Glomerular endothelial cell (primary cell): ENCODE data around the gene PTGIR. TPM values are rescaled to one million over a fixed set of nuclear protein-coding genes. Genes with fewer than 3 reads are reported as not detected.

Source experiments
- DNase-seq: peaks from one replicate; pipeline ENCODE4 v3.0.0-alpha.2; 2011; ENCODE audit warnings: low read depth, low spot score; ENCODE audit errors: extremely low read depth
- total RNA-seq: library from RNA; depleted of rRNA; stranded (reverse); fragments of >200 nt; gene quantifications from 2 replicates; pipeline ENCODE4 v1.2.3, GENCODE V29; 2015

Gene PTGIR
- total RNA-seq, 1 donor from 2014 or later = 1.6 TPM

GRCh38 chr19:46601318-46602224 is 23.3 kb downstream of the PTGIR start, which contains the start of gene CALM3:
Gene CALM3, plus strand, starts transcription at chr19:46601330. Its CDS starts 105 bp downstream, at chr19:46601435.
- no peak for DNase-seq

GRCh38 chr19:46600384-46601317 is 24.2 kb downstream of the PTGIR start:
- DNase-seq = peak; percentile 85

- DNase-seq = no peak
Measured at GRCh38 chr19:46599716-46600373, 25.0 kb downstream of the PTGIR start.

- DNase-seq = no peak
Measured at GRCh38 chr19:46598372-46598917, 26.4 kb downstream of the PTGIR start.

- DNase-seq = no peak
Measured at GRCh38 chr19:46596008-46596407, 28.9 kb downstream of the PTGIR start.

GRCh38 chr19:46591870-46592269 is 33.0 kb downstream of the PTGIR start:
- no peak for DNase-seq

- no peak for DNase-seq
Measured at GRCh38 chr19:46591254-46591653, 33.6 kb downstream of the PTGIR start.

- DNase-seq = no peak
Measured at GRCh38 chr19:46587861-46588260, 37.0 kb downstream of the PTGIR start.

- no peak for DNase-seq
Measured at GRCh38 chr19:46586294-46586693, 38.6 kb downstream of the PTGIR start.

- no peak for DNase-seq
Measured at GRCh38 chr19:46585539-46585938, 39.4 kb downstream of the PTGIR start.

GRCh38 chr19:46580247-46580646 is 44.6 kb downstream of the PTGIR start:
- no peak for DNase-seq

- DNase-seq = no peak
Measured at GRCh38 chr19:46579361-46579879, 45.5 kb downstream of the PTGIR start.

- no peak for DNase-seq
Measured at GRCh38 chr19:46578450-46578849, 46.4 kb downstream of the PTGIR start.

GRCh38 chr19:46574533-46574932 is 50.4 kb downstream of the PTGIR start:
- DNase-seq = no peak

- no peak for DNase-seq
Measured at GRCh38 chr19:46573679-46574498, 51.0 kb downstream of the PTGIR start.

- DNase-seq = no peak
Measured at GRCh38 chr19:46571495-46571894, 53.4 kb downstream of the PTGIR start.
